DOHH2 (cell line): ENCODE measurements around the gene HOXC12.

ENCODE experiments used
- H3F3A ChIP-seq: fragments of 200-600 bp; sonication (generic), shearing (Covaris generic); 2 replicates; pipeline ENCODE4 v1.6.0; 2016; ENCODE audit warnings: antibody characterized with exemption, mild to moderate bottlenecking; ENCODE audit not compliant: control insufficient read depth, insufficient read depth
- H3K27ac ChIP-seq: fragments of 200-600 bp; sonication (generic); 2 replicates; pipeline ENCODE4 v1.5.1; 2014; ENCODE audit warnings: low read depth, mild to moderate bottlenecking, low read length, moderate library complexity
- H3K27me3 ChIP-seq: fragments of 200-600 bp; sonication (generic); 2 replicates; pipeline ENCODE4 v1.6.1; 2014; ENCODE audit warnings: mild to moderate bottlenecking, low read length, mixed read lengths; ENCODE audit not compliant: control insufficient read depth
- H3K36me3 ChIP-seq: fragments of 200-600 bp; sonication (generic); 2 replicates; pipeline ENCODE4 v1.6.1; 2014; ENCODE audit warnings: mild to moderate bottlenecking, low read length, moderate library complexity, mixed read lengths; ENCODE audit not compliant: control insufficient read depth
- H3K4me1 ChIP-seq: fragments of 200-600 bp; sonication (generic); 2 replicates; pipeline ENCODE4 v1.6.1; 2014; ENCODE audit warnings: mild to moderate bottlenecking, low read length, mixed read lengths; ENCODE audit not compliant: control insufficient read depth
- H3K4me2 ChIP-seq: fragments of 200-600 bp; sonication (generic); 2 replicates; pipeline ENCODE4 v1.6.0; 2014; ENCODE audit warnings: mild to moderate bottlenecking, low read length, moderate library complexity
- H3K4me3 ChIP-seq: fragments of 200-600 bp; sonication (generic); 2 replicates; pipeline ENCODE4 v1.5.1; 2014; ENCODE audit warnings: mild to moderate bottlenecking, low read length, mixed read lengths
- H3K79me2 ChIP-seq: fragments of 200-600 bp; sonication (generic); 2 replicates; pipeline ENCODE4 v1.6.1; 2014; ENCODE audit warnings: mild to moderate bottlenecking, low read length, mixed read lengths; ENCODE audit not compliant: control insufficient read depth
- H3K9me2 ChIP-seq: fragments of 200-600 bp; sonication (generic); replicated peaks from 2 replicates; pipeline ENCODE4 v1.6.1; 2014; ENCODE audit warnings: mild to moderate bottlenecking, low read length, mixed read lengths; ENCODE audit not compliant: control insufficient read depth
- H3K9me3 ChIP-seq: fragments of 200-600 bp; sonication (generic); 2 replicates; pipeline ENCODE4 v1.6.1; 2014; ENCODE audit warnings: antibody characterized with exemption, low read length, mixed read lengths; ENCODE audit not compliant: control insufficient read depth, insufficient read depth
- H4K20me1 ChIP-seq: fragments of 200-600 bp; sonication (generic); 2 replicates; pipeline ENCODE4 v1.6.0; 2014; ENCODE audit warnings: low read depth, mild to moderate bottlenecking, antibody characterized with exemption, low read length, moderate library complexity; ENCODE audit not compliant: control insufficient read depth, insufficient read depth
- EZH2phosphoT487 ChIP-seq: fragments of 200-600 bp; sonication (generic); IDR thresholded peaks from 2 replicates; pipeline ENCODE4 v1.6.1; 2017; ENCODE audit warnings: borderline replicate concordance, mild to moderate bottlenecking, antibody characterized with exemption, low read length, moderate library complexity, mixed read lengths
- TF ChIP-seq, protein P1 (sequence below): fragments of 200-600 bp; sonication (generic); IDR thresholded peaks from one replicate; pipeline ENCODE4 v1.5.1; 2014; ENCODE audit warnings: antibody characterized with exemption, mild to moderate bottlenecking, low read depth, low read length; ENCODE audit not compliant: poor library complexity, severe bottlenecking

HOXC12 gene

DNA sequence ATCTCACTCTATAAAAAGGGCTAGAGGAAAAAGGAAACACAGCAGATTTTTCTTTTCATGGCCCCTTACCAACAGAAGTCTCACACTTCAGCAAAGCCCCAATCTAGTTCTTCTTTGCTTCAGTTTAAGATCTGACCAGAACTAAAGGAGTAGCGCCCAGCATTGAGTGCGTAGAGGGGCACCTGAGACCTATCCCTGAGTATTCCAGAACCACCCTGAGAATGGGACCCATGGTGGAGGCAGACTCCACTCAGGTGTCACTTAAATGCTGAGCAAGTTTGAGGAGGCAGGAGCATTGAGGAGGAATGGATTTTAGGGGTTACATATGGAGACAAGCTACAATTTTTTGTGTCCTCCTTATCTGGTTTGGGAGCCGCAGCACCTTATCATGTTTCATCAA lies 16.4 kb downstream of the HOXC12 start:
- no peaks in the 10 kb centered on the region for H3K36me3 ChIP-seq
- no peaks in the 10 kb centered on the region for H3K9me2 ChIP-seq
- no peaks in the 10 kb centered on the region; the same call in 1 of the 2 replicates for H4K20me1 ChIP-seq
- H3F3A ChIP-seq = no peaks in the 10 kb centered on the region
- no peaks in the 10 kb centered on the region for H3K79me2 ChIP-seq
- H3K9me3 ChIP-seq = no peaks in the 10 kb centered on the region
- TF ChIP-seq, protein P1, sequence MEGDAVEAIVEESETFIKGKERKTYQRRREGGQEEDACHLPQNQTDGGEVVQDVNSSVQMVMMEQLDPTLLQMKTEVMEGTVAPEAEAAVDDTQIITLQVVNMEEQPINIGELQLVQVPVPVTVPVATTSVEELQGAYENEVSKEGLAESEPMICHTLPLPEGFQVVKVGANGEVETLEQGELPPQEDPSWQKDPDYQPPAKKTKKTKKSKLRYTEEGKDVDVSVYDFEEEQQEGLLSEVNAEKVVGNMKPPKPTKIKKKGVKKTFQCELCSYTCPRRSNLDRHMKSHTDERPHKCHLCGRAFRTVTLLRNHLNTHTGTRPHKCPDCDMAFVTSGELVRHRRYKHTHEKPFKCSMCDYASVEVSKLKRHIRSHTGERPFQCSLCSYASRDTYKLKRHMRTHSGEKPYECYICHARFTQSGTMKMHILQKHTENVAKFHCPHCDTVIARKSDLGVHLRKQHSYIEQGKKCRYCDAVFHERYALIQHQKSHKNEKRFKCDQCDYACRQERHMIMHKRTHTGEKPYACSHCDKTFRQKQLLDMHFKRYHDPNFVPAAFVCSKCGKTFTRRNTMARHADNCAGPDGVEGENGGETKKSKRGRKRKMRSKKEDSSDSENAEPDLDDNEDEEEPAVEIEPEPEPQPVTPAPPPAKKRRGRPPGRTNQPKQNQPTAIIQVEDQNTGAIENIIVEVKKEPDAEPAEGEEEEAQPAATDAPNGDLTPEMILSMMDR = no peak
- no peak for TF ChIP-seq EZH2phosphoT487
- peaks cover 87% of the 10 kb centered on the region for H3K27me3 ChIP-seq
- no peak overlapping the region for H3K4me2 ChIP-seq
- H3K27ac ChIP-seq = no peak overlapping the region
- H3K4me1 ChIP-seq = peaks cover 20% of the 10 kb centered on the region
- H3K4me3 ChIP-seq = no peak overlapping the region

DNA sequence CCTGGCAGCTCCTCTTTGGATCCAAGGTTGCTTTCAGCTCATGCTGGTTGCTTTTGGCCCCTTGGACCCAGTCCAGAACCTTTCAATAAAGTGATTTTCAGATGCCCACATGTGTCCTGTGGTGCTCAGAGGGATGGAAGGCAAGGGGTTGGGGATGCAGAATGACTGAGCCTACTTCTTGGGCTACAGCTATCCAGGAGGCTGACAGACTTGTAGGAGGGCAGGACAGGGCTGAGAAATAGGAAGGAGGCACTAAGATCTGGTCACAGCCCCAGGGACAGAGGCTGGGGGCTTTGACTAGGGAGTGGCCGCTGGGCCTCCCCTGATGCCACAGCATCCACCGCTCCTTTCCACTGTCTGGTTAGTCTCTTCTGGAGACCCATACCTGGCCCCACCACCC lies 17.0 kb downstream of the HOXC12 start:
- no peaks in the 10 kb centered on the region for H3K9me2 ChIP-seq
- peaks cover 20% of the 10 kb centered on the region for H3K4me1 ChIP-seq
- no peaks in the 10 kb centered on the region for H3F3A ChIP-seq
- no peaks in the 10 kb centered on the region; the same call in 1 of the 2 replicates for H4K20me1 ChIP-seq
- H3K27me3 ChIP-seq = peaks cover 82% of the 10 kb centered on the region
- H3K4me3 ChIP-seq = no peak overlapping the region
- no peaks in the 10 kb centered on the region for H3K79me2 ChIP-seq
- TF ChIP-seq EZH2phosphoT487 = no peak
- TF ChIP-seq, protein P1 = no peak
- H3K36me3 ChIP-seq = no peaks in the 10 kb centered on the region
- H3K4me2 ChIP-seq = no peak overlapping the region
- H3K9me3 ChIP-seq = no peaks in the 10 kb centered on the region
- H3K27ac ChIP-seq = no peak overlapping the region

DNA sequence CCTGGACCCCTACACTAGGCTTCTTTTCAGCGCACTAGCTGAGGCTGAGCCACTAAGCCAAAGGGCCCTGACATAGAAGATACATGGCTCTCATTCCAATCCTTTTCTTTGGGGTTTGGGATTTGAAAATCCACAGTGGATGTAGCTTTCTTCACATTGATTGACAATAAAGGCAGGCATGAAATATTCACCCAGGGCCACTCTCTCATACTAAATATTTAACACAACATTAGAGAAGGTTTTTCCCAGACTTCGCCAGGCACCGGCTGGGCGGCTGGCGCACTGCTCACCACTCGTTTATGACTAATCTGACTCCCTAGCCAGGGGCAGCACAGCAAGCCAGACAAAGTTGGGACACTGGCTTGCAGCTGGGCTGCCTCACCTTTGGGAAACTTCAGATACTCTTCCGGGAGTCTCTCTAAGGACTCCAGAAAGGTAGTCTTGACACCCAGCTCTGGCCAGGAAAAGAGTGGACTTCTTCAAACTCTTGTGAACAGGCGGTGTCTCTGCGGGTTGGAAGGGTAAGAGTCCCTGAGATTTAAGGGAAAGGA lies 17.5 kb downstream of the HOXC12 start:
- H3F3A ChIP-seq = no peaks in the 10 kb centered on the region
- no peaks in the 10 kb centered on the region; the same call in 1 of the 2 replicates for H4K20me1 ChIP-seq
- no peak for TF ChIP-seq EZH2phosphoT487
- TF ChIP-seq, protein P1 = no peak
- H3K9me3 ChIP-seq = no peaks in the 10 kb centered on the region
- no peaks in the 10 kb centered on the region for H3K79me2 ChIP-seq
- H3K27me3 ChIP-seq = peaks cover 76% of the 10 kb centered on the region
- no peak overlapping the region for H3K27ac ChIP-seq
- H3K4me1 ChIP-seq = peaks cover 24% of the 10 kb centered on the region
- H3K36me3 ChIP-seq = no peaks in the 10 kb centered on the region
- H3K4me3 ChIP-seq = no peak overlapping the region
- no peaks in the 10 kb centered on the region for H3K9me2 ChIP-seq
- H3K4me2 ChIP-seq = no peak overlapping the region
